HUES6 (cell line): ENCODE results near the gene ITGB5.

Source experiments
- H3K27ac ChIP-seq: 2 replicates; pipeline ENCODE4 v1.7.0; 2013; ENCODE audit warnings: low read depth, mild to moderate bottlenecking, low read length, inconsistent platforms
- H3K27me3 ChIP-seq: 2 replicates; pipeline ENCODE4 v1.6.1; 2013; ENCODE audit warnings: low read length; ENCODE audit not compliant: control insufficient read depth, insufficient read depth
- H3K36me3 ChIP-seq: 2 replicates; pipeline ENCODE4 v1.6.1; 2013; ENCODE audit warnings: low read length; ENCODE audit not compliant: control insufficient read depth, insufficient read depth
- H3K4me1 ChIP-seq: 2 replicates; pipeline ENCODE4 v1.6.1; 2013; ENCODE audit warnings: low read length; ENCODE audit not compliant: control insufficient read depth, insufficient read depth
- H3K4me3 ChIP-seq: 2 replicates; pipeline ENCODE4 v1.5.1; 2013; ENCODE audit warnings: low read depth, low read length
- H3K9ac ChIP-seq: one replicate; pipeline ENCODE4 v1.6.1; 2013; ENCODE audit warnings: mild to moderate bottlenecking, low read length
- H3K9me3 ChIP-seq: 2 replicates; pipeline ENCODE4 v1.6.1; 2013; ENCODE audit warnings: low read depth, low read length; ENCODE audit not compliant: control insufficient read depth, insufficient read depth

ITGB5 gene

GRCh38 chr3:124893526-124893925, 6.4 kb upstream of the ITGB5 start:
- Histone ChIP-seq H3K9me3 (no peaks in the 10 kb centered on the region), H3K27me3 (no peaks in the 10 kb centered on the region), H3K9ac (no peak overlapping the region), H3K4me3 (no peak overlapping the region), H3K36me3 (no peaks in the 10 kb centered on the region), H3K4me1 (peaks cover 19% of the 10 kb centered on the region), H3K27ac (no peak overlapping the region)

- Histone ChIP-seq H3K9ac (peak overlapping the region; percentile 18), H3K27me3 (no peaks in the 10 kb centered on the region), H3K4me3 (no peak overlapping the region), H3K27ac (peak overlapping the region; percentile 96; the same call in 1 of the 2 replicates), H3K4me1 (peaks cover 23% of the 10 kb centered on the region), H3K36me3 (no peaks in the 10 kb centered on the region), H3K9me3 (no peaks in the 10 kb centered on the region)
Measured at GRCh38 chr3:124890573-124891190, 3.5 kb upstream of the ITGB5 start.

- Histone ChIP-seq H3K9ac (peak overlapping the region; percentile 88), H3K4me3 (peak overlapping the region; percentile 74; the same call in 1 of the 2 replicates), H3K27ac (peak overlapping the region; percentile 96), H3K4me1 (peaks cover 39% of the 10 kb centered on the region), H3K36me3 (peaks cover 5% of the 10 kb centered on the region; the same call in 1 of the 2 replicates), H3K27me3 (no peaks in the 10 kb centered on the region), H3K9me3 (no peaks in the 10 kb centered on the region)
Measured at GRCh38 chr3:124888482-124889441, 1.6 kb upstream of the ITGB5 start.

GRCh38 chr3:124887932-124888298, 750 bp upstream of the ITGB5 start:
- peak overlapping the region; percentile 88 for H3K9ac ChIP-seq

GRCh38 chr3:124886168-124887056, 753 bp downstream of the ITGB5 start:
- no peaks in the 10 kb centered on the region for H3K27me3 ChIP-seq
- H3K9ac ChIP-seq: peak overlapping the region; percentile 88
- peaks cover 11% of the 10 kb centered on the region; the same call in 1 of the 2 replicates for H3K36me3 ChIP-seq
- peak overlapping the region; percentile 85 for H3K27ac ChIP-seq
- no peaks in the 10 kb centered on the region for H3K9me3 ChIP-seq
- H3K4me3 ChIP-seq: peak overlapping the region; percentile 74
- H3K4me1 ChIP-seq: peaks cover 58% of the 10 kb centered on the region

More at GRCh38 chr3:124887932-124888298, 750 bp upstream of the ITGB5 start:
- H3K27me3 ChIP-seq: no peaks in the 10 kb centered on the region
- H3K4me1 ChIP-seq: peaks cover 47% of the 10 kb centered on the region
- no peaks in the 10 kb centered on the region for H3K9me3 ChIP-seq
- peak overlapping the region; percentile 96 for H3K27ac ChIP-seq
- H3K4me3 ChIP-seq: peak overlapping the region; percentile 74
- H3K36me3 ChIP-seq: peaks cover 5% of the 10 kb centered on the region; the same call in 1 of the 2 replicates

GRCh38 chr3:124885466-124886167, 1.5 kb downstream of the ITGB5 start:
- Histone ChIP-seq H3K36me3 (peaks cover 11% of the 10 kb centered on the region; the same call in 1 of the 2 replicates), H3K4me3 (peak overlapping the region; percentile 74), H3K9ac (peak overlapping the region; percentile 88), H3K4me1 (peaks cover 57% of the 10 kb centered on the region), H3K9me3 (no peaks in the 10 kb centered on the region), H3K27me3 (no peaks in the 10 kb centered on the region), H3K27ac (peak overlapping the region; percentile 85)

- peaks cover 11% of the 10 kb centered on the region; the same call in 1 of the 2 replicates for H3K36me3 ChIP-seq
- H3K9me3 ChIP-seq: no peaks in the 10 kb centered on the region
- H3K27ac ChIP-seq: no peak overlapping the region; the same call in 1 of the 2 replicates
- peaks cover 55% of the 10 kb centered on the region for H3K4me1 ChIP-seq
- no peaks in the 10 kb centered on the region for H3K27me3 ChIP-seq
- peak overlapping the region; percentile 74 for H3K4me3 ChIP-seq
- H3K9ac ChIP-seq: peak overlapping the region; percentile 25
Measured at GRCh38 chr3:124884474-124885101, 2.6 kb downstream of the ITGB5 start.

GRCh38 chr3:124883766-124884473, 3.2 kb downstream of the ITGB5 start:
- Histone ChIP-seq H3K9ac (no peak overlapping the region), H3K27ac (peak overlapping the region; percentile 33; the same call in 1 of the 2 replicates), H3K4me3 (peak overlapping the region; percentile 1; the same call in 1 of the 2 replicates), H3K36me3 (peaks cover 14% of the 10 kb centered on the region; the same call in 1 of the 2 replicates), H3K4me1 (peaks cover 56% of the 10 kb centered on the region), H3K27me3 (no peaks in the 10 kb centered on the region), H3K9me3 (no peaks in the 10 kb centered on the region)
